ENCODE results near the gene HSD3B7.

HSD3B7 gene

DNA sequence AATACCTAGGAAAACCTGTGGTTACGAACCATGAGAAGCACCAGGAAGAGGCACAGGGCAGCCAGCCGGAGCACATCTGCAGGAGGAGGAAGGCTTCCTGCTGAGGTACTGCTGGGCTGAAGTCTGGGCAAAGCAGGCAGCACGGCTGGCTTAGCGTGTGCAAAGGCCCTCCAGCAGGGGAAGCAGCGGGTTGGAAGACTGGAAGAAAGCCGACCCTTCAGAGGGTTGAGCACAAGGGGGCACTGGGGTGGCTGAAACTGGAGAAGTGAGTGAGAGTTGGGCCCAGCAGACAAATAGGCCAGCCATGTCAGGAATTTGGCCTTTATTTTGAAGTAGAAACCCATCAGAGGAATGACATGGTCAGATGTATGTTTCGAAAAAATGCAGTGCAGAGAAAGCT is 12.1 kb upstream of the HSD3B7 start:
- peak in 1 of 3 donors; percentile 28 for DNase-seq

DNA sequence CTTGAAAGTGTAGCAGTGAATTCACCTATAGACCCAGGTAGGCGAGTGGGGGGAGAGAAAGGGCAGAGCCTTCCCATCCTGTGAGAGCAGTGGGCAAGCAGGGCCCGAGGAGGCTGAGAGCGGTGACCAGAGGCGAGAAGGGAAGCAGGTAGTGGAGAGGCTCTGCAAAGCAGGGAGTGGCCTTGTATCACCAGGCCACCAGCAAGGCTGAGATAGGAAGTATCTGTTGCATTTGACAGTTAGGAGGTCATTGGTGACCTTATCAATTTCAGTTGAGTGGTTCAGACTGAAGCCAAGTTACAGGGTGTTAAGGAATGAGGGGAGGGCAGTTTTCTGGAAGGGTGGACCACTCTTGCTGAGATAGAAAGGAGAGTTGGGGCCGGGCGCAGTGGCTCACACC is 10.7 kb upstream of the HSD3B7 start:
- DNase-seq, result no peak
- no peaks in the 10 kb centered on the region for H3K9me3 ChIP-seq (ENCODE audit: control extremely low read depth in 1 of 5, control insufficient read depth in 4 of 5, insufficient read depth in 2 of 5, low read depth in 1 of 5, low read length in 4 of 5)
- WGBS (ENCODE audit: insufficient coverage), result 96% methylated on average over 4 of the region's 6 CpGs
- peaks cover 27 to 86% (median 71%) of the 10 kb centered on the region in 4 experiments for H3K36me3 ChIP-seq (ENCODE audit: control insufficient read depth in 4 of 4, insufficient read depth in 4 of 4, low read length in 3 of 4)
- no peaks in the 10 kb centered on the region for H3K27me3 ChIP-seq (replicated peaks in 2 of 5; ENCODE audit: control insufficient read depth in 4 of 5, insufficient read depth in 5 of 5, low read length in 4 of 5)
- H3K4me3 ChIP-seq (ENCODE audit: control insufficient read depth in 1 of 7, extremely low read depth in 1 of 7, insufficient read depth in 4 of 7, low read depth in 2 of 7, low read length in 6 of 7), result no peak overlapping the region
- H3K4me1 ChIP-seq (ENCODE audit: control extremely low read depth in 1 of 4, control insufficient read depth in 4 of 4, insufficient read depth in 4 of 4, low read length in 3 of 4), result no peaks in the 10 kb centered on the region
- CTCF ChIA-PET, result interaction anchor here (1.8 kb wide), 1 partner anchor 11 kb away, joined by 12 read pairs; the partner anchor contains the start of gene HSD3B7
- POLR2A ChIA-PET, result no interaction called here
- H3K27ac ChIP-seq (ENCODE audit: insufficient read depth in 1 of 2, low read depth in 1 of 2, low read length in 2 of 2, poor library complexity in 1 of 2, severe bottlenecking in 2 of 2), result no peak overlapping the region

More for the DNA sequence above, 12.1 kb upstream of the HSD3B7 start:
- 97% methylated on average over 7 of the region's 7 CpGs for WGBS (ENCODE audit: insufficient coverage)
- no peaks in the 10 kb centered on the region for H3K27me3 ChIP-seq (replicated peaks in 2 of 5; ENCODE audit: control insufficient read depth in 4 of 5, insufficient read depth in 5 of 5, low read length in 4 of 5)
- H3K4me1 ChIP-seq (ENCODE audit: control extremely low read depth in 1 of 4, control insufficient read depth in 4 of 4, insufficient read depth in 4 of 4, low read length in 3 of 4), result no peaks in the 10 kb centered on the region
- H3K4me3 ChIP-seq (ENCODE audit: control insufficient read depth in 1 of 7, extremely low read depth in 1 of 7, insufficient read depth in 4 of 7, low read depth in 2 of 7, low read length in 6 of 7), result no peak overlapping the region
- H3K27ac ChIP-seq (ENCODE audit: insufficient read depth in 1 of 2, low read depth in 1 of 2, low read length in 2 of 2, poor library complexity in 1 of 2, severe bottlenecking in 2 of 2), result no peak overlapping the region
- H3K9me3 ChIP-seq (ENCODE audit: control extremely low read depth in 1 of 5, control insufficient read depth in 4 of 5, insufficient read depth in 2 of 5, low read depth in 1 of 5, low read length in 4 of 5), result no peaks in the 10 kb centered on the region
- peaks cover 23 to 85% (median 66%) of the 10 kb centered on the region in 4 experiments for H3K36me3 ChIP-seq (ENCODE audit: control insufficient read depth in 4 of 4, insufficient read depth in 4 of 4, low read length in 3 of 4)
- CTCF ChIA-PET, result interaction anchor here (1.0 to 1.6 kb wide), 3 partner anchors 8 to 12 kb away, joined by 4 to 9 read pairs (median 5); partner anchors contain the start of gene HSD3B7
- POLR2A ChIA-PET, result no interaction called here

DNA sequence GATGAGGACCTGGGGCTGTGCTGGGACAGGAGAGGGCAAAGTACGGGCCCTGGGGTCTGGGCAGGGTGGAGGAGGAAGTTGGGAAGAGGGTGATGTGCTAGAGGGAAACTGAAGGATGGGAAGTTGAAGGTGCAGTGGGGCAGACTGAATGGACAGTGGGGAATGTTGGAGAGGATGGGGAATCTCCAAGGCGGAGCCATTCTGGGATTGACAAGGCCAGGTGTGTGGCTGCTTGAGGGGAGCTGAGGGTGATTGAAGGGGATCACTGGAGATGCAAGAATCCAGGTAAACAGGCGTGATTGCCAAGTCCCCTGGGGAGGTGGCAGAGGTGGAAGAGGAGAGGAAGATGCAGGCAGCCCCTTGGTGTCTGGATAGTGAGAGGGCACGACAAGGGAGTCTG is 8.5 kb upstream of the HSD3B7 start:
- H3K9me3 ChIP-seq (ENCODE audit: control extremely low read depth in 1 of 5, control insufficient read depth in 4 of 5, insufficient read depth in 2 of 5, low read depth in 1 of 5, low read length in 4 of 5), result no peaks in the 10 kb centered on the region
- DNase-seq, result no peak
- ChIA-PET CTCF (interaction anchor here (1.9 kb wide), 1 partner anchor 23 kb away, joined by 5 read pairs; no protein-coding TSS in a partner anchor), POLR2A (no interaction called here)
- WGBS (ENCODE audit: insufficient coverage), result 100% methylated on average over 4 of the region's 4 CpGs
- H3K4me1 ChIP-seq (ENCODE audit: control extremely low read depth in 1 of 4, control insufficient read depth in 4 of 4, insufficient read depth in 4 of 4, low read length in 3 of 4), result no peaks in the 10 kb centered on the region
- H3K27ac ChIP-seq (ENCODE audit: insufficient read depth in 1 of 2, low read depth in 1 of 2, low read length in 2 of 2, poor library complexity in 1 of 2, severe bottlenecking in 2 of 2), result no peak overlapping the region
- no peaks in the 10 kb centered on the region for H3K27me3 ChIP-seq (replicated peaks in 2 of 5; ENCODE audit: control insufficient read depth in 4 of 5, insufficient read depth in 5 of 5, low read length in 4 of 5)
- H3K36me3 ChIP-seq (ENCODE audit: control insufficient read depth in 4 of 4, insufficient read depth in 4 of 4, low read length in 3 of 4), result peaks cover 21 to 87% (median 71%) of the 10 kb centered on the region in 4 experiments
- no peak overlapping the region for H3K4me3 ChIP-seq (ENCODE audit: control insufficient read depth in 1 of 7, extremely low read depth in 1 of 7, insufficient read depth in 4 of 7, low read depth in 2 of 7, low read length in 6 of 7)

DNA sequence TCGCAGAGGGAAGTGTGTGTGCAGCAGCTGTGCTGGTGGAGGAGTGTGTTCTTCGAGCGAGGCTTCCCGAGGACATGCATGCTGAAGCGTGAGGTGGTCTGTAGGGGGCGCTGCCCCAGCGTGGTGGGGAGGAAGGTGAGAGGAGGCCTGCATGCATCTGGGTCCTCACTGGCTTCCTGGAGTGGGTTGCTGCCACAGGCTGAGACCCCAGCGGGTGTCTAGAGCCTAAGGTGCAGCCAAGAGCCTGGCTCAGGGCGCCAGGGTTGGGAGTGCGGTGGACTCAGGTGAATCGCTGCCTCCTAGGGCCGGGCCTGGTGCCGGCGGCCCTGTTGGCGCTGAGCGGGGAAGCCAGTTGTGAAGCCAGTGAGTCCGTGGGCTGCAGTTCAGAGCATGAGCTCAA is 7.5 kb upstream of the HSD3B7 start:
- ChIA-PET POLR2A (no interaction called here), CTCF (interaction anchor here (0.9 to 1.0 kb wide), 2 partner anchors 39 to 325 kb away, joined by 4 to 6 read pairs; no protein-coding TSS in a partner anchor)
- Histone ChIP-seq H3K27ac (ENCODE audit: insufficient read depth in 1 of 2, low read depth in 1 of 2, low read length in 2 of 2, poor library complexity in 1 of 2, severe bottlenecking in 2 of 2) (no peak overlapping the region), H3K9me3 (ENCODE audit: control extremely low read depth in 1 of 5, control insufficient read depth in 4 of 5, insufficient read depth in 2 of 5, low read depth in 1 of 5, low read length in 4 of 5) (no peaks in the 10 kb centered on the region), H3K4me3 (ENCODE audit: control insufficient read depth in 1 of 7, extremely low read depth in 1 of 7, insufficient read depth in 4 of 7, low read depth in 2 of 7, low read length in 6 of 7) (no peak overlapping the region), H3K27me3 (replicated peaks in 2 of 5; ENCODE audit: control insufficient read depth in 4 of 5, insufficient read depth in 5 of 5, low read length in 4 of 5) (no peaks in the 10 kb centered on the region), H3K4me1 (ENCODE audit: control extremely low read depth in 1 of 4, control insufficient read depth in 4 of 4, insufficient read depth in 4 of 4, low read length in 3 of 4) (no peaks in the 10 kb centered on the region), H3K36me3 (ENCODE audit: control insufficient read depth in 4 of 4, insufficient read depth in 4 of 4, low read length in 3 of 4) (peaks cover 23 to 87% (median 71%) of the 10 kb centered on the region in 4 experiments)
- peak in 2 of 3 donors; percentile 36 to 49 for DNase-seq
- WGBS (ENCODE audit: insufficient coverage), result 99% methylated on average over 15 of the region's 17 CpGs

DNA sequence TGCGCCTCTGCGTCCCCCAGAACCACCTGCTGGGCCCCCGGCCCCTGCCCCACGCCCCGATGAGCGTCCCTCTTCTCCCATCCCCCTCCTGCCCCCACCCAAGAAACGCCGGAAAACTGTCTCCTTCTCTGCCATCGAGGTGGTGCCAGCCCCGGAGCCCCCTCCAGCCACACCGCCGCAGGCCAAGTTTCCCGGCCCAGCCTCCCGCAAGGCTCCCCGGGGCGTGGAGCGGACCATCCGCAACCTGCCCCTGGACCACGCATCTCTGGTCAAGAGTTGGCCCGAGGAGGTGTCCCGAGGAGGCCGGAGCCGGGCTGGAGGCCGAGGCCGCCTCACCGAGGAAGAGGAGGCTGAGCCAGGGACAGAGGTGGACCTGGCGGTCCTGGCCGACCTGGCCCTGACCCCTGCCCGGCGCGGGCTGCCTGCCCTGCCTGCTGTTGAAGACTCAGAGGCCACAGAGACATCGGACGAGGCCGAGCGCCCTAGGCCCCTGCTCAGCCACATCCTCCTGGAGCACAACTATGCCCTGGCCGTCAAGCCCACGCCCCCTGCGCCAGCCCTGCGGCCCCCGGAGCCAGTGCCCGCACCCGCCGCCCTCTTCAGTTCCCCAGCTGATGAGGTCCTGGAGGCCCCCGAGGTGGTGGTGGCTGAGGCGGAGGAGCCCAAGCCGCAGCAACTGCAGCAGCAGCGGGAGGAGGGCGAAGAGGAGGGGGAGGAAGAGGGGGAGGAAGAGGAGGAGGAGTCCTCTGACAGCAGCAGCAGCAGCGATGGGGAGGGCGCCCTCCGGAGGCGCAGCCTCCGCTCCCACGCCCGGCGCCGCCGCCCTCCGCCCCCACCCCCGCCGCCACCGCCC is 5.6 kb upstream of the HSD3B7 start:
- no peak overlapping the region for H3K27ac ChIP-seq (ENCODE audit: insufficient read depth in 1 of 2, low read depth in 1 of 2, low read length in 2 of 2, poor library complexity in 1 of 2, severe bottlenecking in 2 of 2)
- no peaks in the 10 kb centered on the region for H3K9me3 ChIP-seq (ENCODE audit: control extremely low read depth in 1 of 5, control insufficient read depth in 4 of 5, insufficient read depth in 2 of 5, low read depth in 1 of 5, low read length in 4 of 5)
- no peak overlapping the region for H3K4me3 ChIP-seq (ENCODE audit: control insufficient read depth in 1 of 7, extremely low read depth in 1 of 7, insufficient read depth in 4 of 7, low read depth in 2 of 7, low read length in 6 of 7)
- peaks cover 0 to 7% (median 5%) of the 10 kb centered on the region in 4 experiments for H3K4me1 ChIP-seq (ENCODE audit: control extremely low read depth in 1 of 4, control insufficient read depth in 4 of 4, insufficient read depth in 4 of 4, low read length in 3 of 4)
- POLR2A ChIA-PET, result no interaction called here
- DNase-seq, result no peak
- H3K36me3 ChIP-seq (ENCODE audit: control insufficient read depth in 4 of 4, insufficient read depth in 4 of 4, low read length in 3 of 4), result peaks cover 22 to 87% (median 67%) of the 10 kb centered on the region in 4 experiments
- CTCF ChIA-PET, result no interaction called here
- no peaks in the 10 kb centered on the region for H3K27me3 ChIP-seq (replicated peaks in 2 of 5; ENCODE audit: control insufficient read depth in 4 of 5, insufficient read depth in 5 of 5, low read length in 4 of 5)
- 96% methylated on average over 51 of the region's 62 CpGs for WGBS (ENCODE audit: insufficient coverage)

DNA sequence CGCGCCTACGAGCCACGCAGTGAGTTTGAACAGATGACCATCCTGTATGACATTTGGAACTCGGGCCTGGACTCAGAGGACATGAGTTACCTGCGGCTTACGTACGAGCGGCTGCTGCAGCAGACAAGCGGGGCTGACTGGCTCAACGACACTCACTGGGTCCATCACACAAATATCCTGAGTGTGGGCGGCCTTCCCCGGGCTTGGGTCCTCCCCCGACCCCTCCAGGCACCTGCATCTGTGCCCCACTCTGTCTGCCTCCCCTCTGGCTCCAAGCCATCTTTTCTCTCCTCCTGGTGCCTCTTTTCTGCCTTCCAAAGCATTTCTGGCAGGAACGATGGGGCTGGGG is 5.0 kb upstream of the HSD3B7 start:
- Histone ChIP-seq H3K27ac (ENCODE audit: insufficient read depth in 1 of 2, low read depth in 1 of 2, low read length in 2 of 2, poor library complexity in 1 of 2, severe bottlenecking in 2 of 2) (no peak overlapping the region), H3K36me3 (ENCODE audit: control insufficient read depth in 4 of 4, insufficient read depth in 4 of 4, low read length in 3 of 4) (peaks cover 20 to 86% (median 69%) of the 10 kb centered on the region in 4 experiments)

DNA sequence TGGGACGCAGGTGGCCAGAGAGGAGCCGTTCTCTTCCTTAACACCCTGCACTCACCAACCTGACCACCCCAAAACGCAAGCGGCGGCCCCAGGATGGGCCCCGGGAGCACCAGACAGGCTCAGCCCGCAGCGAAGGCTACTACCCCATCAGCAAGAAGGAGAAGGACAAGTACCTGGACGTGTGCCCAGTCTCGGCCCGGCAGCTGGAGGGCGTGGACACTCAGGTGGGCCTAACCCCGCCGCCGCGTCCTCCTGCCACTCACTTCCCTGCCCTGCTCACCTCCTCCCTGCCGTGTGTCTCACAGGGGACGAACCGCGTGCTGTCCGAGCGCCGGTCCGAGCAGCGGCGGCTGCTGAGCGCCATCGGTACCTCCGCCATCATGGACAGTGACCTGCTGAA is 4.6 kb upstream of the HSD3B7 start:
- ChIA-PET CTCF (interaction anchor here (1.2 to 2.3 kb wide), 2 partner anchors 35 to 318 kb away, joined by 3 to 7 read pairs; no protein-coding TSS in a partner anchor), POLR2A (no interaction called here)
- Histone ChIP-seq H3K27ac (ENCODE audit: insufficient read depth in 1 of 2, low read depth in 1 of 2, low read length in 2 of 2, poor library complexity in 1 of 2, severe bottlenecking in 2 of 2) (no peak overlapping the region), H3K4me3 (ENCODE audit: control insufficient read depth in 1 of 7, extremely low read depth in 1 of 7, insufficient read depth in 4 of 7, low read depth in 2 of 7, low read length in 6 of 7) (no peak overlapping the region), H3K9me3 (ENCODE audit: control extremely low read depth in 1 of 5, control insufficient read depth in 4 of 5, insufficient read depth in 2 of 5, low read depth in 1 of 5, low read length in 4 of 5) (no peaks in the 10 kb centered on the region), H3K36me3 (ENCODE audit: control insufficient read depth in 4 of 4, insufficient read depth in 4 of 4, low read length in 3 of 4) (peaks cover 20 to 87% (median 67%) of the 10 kb centered on the region in 4 experiments), H3K27me3 (replicated peaks in 2 of 5; ENCODE audit: control insufficient read depth in 4 of 5, insufficient read depth in 5 of 5, low read length in 4 of 5) (no peaks in the 10 kb centered on the region), H3K4me1 (ENCODE audit: control extremely low read depth in 1 of 4, control insufficient read depth in 4 of 4, insufficient read depth in 4 of 4, low read length in 3 of 4) (peaks cover 0 to 17% (median 10%) of the 10 kb centered on the region in 4 experiments)
- DNase-seq, result no peak
- 94% methylated on average over 11 of the region's 29 CpGs for WGBS (ENCODE audit: insufficient coverage)

More for the DNA sequence above, 5.0 kb upstream of the HSD3B7 start:
- CTCF ChIA-PET, result no interaction called here
- Histone ChIP-seq H3K4me1 (ENCODE audit: control extremely low read depth in 1 of 4, control insufficient read depth in 4 of 4, insufficient read depth in 4 of 4, low read length in 3 of 4) (peaks cover 0 to 13% (median 7%) of the 10 kb centered on the region in 4 experiments), H3K27me3 (replicated peaks in 2 of 5; ENCODE audit: control insufficient read depth in 4 of 5, insufficient read depth in 5 of 5, low read length in 4 of 5) (no peaks in the 10 kb centered on the region), H3K9me3 (ENCODE audit: control extremely low read depth in 1 of 5, control insufficient read depth in 4 of 5, insufficient read depth in 2 of 5, low read depth in 1 of 5, low read length in 4 of 5) (no peaks in the 10 kb centered on the region), H3K4me3 (ENCODE audit: control insufficient read depth in 1 of 7, extremely low read depth in 1 of 7, insufficient read depth in 4 of 7, low read depth in 2 of 7, low read length in 6 of 7) (no peak overlapping the region)
- POLR2A ChIA-PET, result no interaction called here
- no peak for DNase-seq
- WGBS (ENCODE audit: insufficient coverage), result 93% methylated on average over 15 of the region's 15 CpGs
